PC-9 (cell line): Measurements from ENCODE around the gene LACTB.

ENCODE experiments used
- CTCF ChIP-seq: fragments of 200-600 bp; sonication (generic); conservative IDR thresholded peaks from 2 replicates; pipeline ENCODE4 v1.6.1; 2017; ENCODE audit warnings: mixed run types, antibody characterized with exemption, mild to moderate bottlenecking, moderate library complexity
- EZH2 ChIP-seq: fragments of 200-600 bp; sonication (generic); IDR thresholded peaks from 2 replicates; pipeline ENCODE4 v1.8.0; 2017; ENCODE audit warnings: antibody characterized with exemption, low read depth

- TF ChIP-seq CTCF (no peak), EZH2 (no peak)
These were observed 56.4 kb downstream of the LACTB start for GRCh38 chr15:63178034-63178433.
